OCI-LY7 (cell line): ENCODE data around the gene JAK1.

ENCODE experiments used
- CTCF ChIP-seq: fragments of 200-600 bp; sonication (generic); conservative IDR thresholded peaks from 2 replicates; pipeline ENCODE4 v1.5.1; 2014; ENCODE audit warnings: mild to moderate bottlenecking, antibody characterized with exemption, low read length, moderate library complexity, mixed read lengths
- EZH2phosphoT487 ChIP-seq: fragments of 200-600 bp; sonication (generic); IDR thresholded peaks from 2 replicates; pipeline ENCODE4 v1.6.1; 2018; ENCODE audit warnings: low read depth, borderline replicate concordance, mild to moderate bottlenecking, mixed run types, antibody characterized with exemption, low read length, moderate library complexity, mixed read lengths

GRCh38 chr1:64871256-64871655 is 95.1 kb downstream of the JAK1 start:
- TF ChIP-seq CTCF (no peak), EZH2phosphoT487 (no peak)
